ENCODE results near the gene SIK3.
"Not testable (repeated sequence)": the region's sequence is repeated elsewhere in the genome, so short reads cannot be mapped to it uniquely, and the experiment has no call there.

The SIK3 gene

GRCh38 chr11:116808262-116809175 is 289.7 kb downstream of the SIK3 start:
- in situ Hi-C loops (cut with MboI; ENCODE audit: low sequenced_read_pairs) = no loop called here

- in situ Hi-C loops (cut with MboI; ENCODE audit: low sequenced_read_pairs) = no loop called here
Observed at GRCh38 chr11:116807601-116808261, 290.5 kb downstream of the SIK3 start.

GRCh38 chr11:116804001-116804400 is 294.2 kb downstream of the SIK3 start:
- in situ Hi-C loops (cut with MboI; ENCODE audit: low sequenced_read_pairs) = no loop called here

GRCh38 chr11:116801662-116802061 is 296.6 kb downstream of the SIK3 start:
- in situ Hi-C loops (cut with MboI; ENCODE audit: low sequenced_read_pairs) = not testable (repeated sequence)

GRCh38 chr11:116800610-116801009 is 297.6 kb downstream of the SIK3 start:
- in situ Hi-C loops (cut with MboI; ENCODE audit: low sequenced_read_pairs) = no loop called here

- in situ Hi-C loops (cut with MboI; ENCODE audit: low sequenced_read_pairs) = loop anchor here (10.0 kb wide), 1 partner anchor 306 kb away; no protein-coding TSS in a partner anchor
Observed at GRCh38 chr11:116798368-116798767, 299.9 kb downstream of the SIK3 start.

GRCh38 chr11:116797816-116798215 is 300.4 kb downstream of the SIK3 start:
- in situ Hi-C loops (cut with MboI; ENCODE audit: low sequenced_read_pairs) = loop anchor here (10.0 kb wide), 1 partner anchor 307 kb away; no protein-coding TSS in a partner anchor

- in situ Hi-C loops (cut with MboI; ENCODE audit: low sequenced_read_pairs) = loop anchor here (10.0 kb wide), 1 partner anchor 308 kb away; no protein-coding TSS in a partner anchor
Observed at GRCh38 chr11:116796548-116796947, 301.7 kb downstream of the SIK3 start.

- in situ Hi-C loops (cut with MboI; ENCODE audit: low sequenced_read_pairs) = loop anchor here (10.0 kb wide), 1 partner anchor 310 kb away; no protein-coding TSS in a partner anchor
Observed at GRCh38 chr11:116794851-116795250, 303.4 kb downstream of the SIK3 start.

- in situ Hi-C loops (cut with MboI; ENCODE audit: low sequenced_read_pairs) = loop anchor here (10.0 kb wide), 1 partner anchor 311 kb away; no protein-coding TSS in a partner anchor
Observed at GRCh38 chr11:116793772-116794097, 304.5 kb downstream of the SIK3 start.
